GM12872 (cell line): ENCODE measurements around the gene SLC2A3.

Experiments used
- TF ChIP-seq, protein P1 (sequence below): IDR thresholded peaks from 3 replicates; pipeline ENCODE4 v1.5.1; 2011; ENCODE audit warnings: low read depth, mild to moderate bottlenecking, low read length, moderate library complexity; ENCODE audit not compliant: insufficient read depth

The SLC2A3 gene

DNA sequence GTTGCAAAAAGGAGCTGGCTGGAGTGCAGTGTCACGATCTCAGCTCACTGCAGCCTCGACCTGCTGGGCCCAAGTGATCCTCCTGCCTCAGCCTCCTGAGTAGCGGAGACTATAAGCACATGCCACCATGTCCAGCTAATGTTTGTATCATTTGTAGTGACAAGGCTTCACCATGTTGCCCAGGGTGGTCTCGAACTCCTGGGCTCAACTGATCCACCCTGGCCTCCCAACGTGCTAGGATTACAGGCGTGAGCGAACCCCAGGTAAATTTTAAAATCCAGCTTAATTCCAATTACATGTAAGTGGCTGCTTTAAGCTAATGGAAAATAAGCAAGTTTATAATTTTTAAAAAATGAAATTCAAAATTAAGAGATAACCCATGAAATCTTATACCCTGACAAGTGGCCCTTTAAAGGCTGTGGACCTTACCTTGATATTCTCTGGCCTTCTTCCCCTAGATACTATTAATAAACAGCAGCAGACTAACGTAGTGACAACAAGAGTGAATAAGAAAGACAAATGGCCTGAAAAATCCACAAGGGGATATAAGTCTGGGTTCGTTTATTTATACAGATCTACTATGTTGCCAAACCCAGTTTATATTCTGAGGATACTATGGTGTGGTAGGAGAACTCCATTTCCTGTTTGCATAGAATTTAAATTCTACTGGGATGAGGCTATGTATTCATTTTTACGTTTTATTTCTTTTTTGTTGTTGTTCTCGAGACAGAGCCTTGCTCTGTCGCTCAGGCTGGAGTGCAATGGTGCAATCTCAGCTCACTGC lies 25.6 kb upstream of the SLC2A3 start:
- TF ChIP-seq, protein P1, sequence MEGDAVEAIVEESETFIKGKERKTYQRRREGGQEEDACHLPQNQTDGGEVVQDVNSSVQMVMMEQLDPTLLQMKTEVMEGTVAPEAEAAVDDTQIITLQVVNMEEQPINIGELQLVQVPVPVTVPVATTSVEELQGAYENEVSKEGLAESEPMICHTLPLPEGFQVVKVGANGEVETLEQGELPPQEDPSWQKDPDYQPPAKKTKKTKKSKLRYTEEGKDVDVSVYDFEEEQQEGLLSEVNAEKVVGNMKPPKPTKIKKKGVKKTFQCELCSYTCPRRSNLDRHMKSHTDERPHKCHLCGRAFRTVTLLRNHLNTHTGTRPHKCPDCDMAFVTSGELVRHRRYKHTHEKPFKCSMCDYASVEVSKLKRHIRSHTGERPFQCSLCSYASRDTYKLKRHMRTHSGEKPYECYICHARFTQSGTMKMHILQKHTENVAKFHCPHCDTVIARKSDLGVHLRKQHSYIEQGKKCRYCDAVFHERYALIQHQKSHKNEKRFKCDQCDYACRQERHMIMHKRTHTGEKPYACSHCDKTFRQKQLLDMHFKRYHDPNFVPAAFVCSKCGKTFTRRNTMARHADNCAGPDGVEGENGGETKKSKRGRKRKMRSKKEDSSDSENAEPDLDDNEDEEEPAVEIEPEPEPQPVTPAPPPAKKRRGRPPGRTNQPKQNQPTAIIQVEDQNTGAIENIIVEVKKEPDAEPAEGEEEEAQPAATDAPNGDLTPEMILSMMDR, result no peak

DNA sequence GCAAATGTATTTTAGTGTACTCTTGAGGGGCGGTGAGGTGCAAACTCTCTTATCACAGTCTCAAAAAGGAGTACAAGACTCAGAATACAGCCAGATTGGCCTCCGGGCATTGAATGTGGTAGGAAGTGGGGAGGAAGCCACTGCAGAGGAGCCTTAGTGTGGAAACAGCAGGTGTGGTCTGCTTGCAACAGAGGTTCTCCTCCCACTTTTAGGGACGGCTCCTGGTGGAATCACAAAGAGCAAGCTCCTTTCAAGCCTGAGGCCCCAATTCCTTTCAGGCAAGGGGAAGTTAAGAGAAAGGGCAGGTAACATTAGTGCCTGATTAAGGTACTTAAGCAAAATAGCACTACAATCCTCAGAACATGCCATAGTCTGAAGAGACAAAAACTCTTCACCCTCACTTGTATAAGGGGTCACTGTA lies 23.7 kb upstream of the SLC2A3 start:
- TF ChIP-seq, protein P1, result no peak

DNA sequence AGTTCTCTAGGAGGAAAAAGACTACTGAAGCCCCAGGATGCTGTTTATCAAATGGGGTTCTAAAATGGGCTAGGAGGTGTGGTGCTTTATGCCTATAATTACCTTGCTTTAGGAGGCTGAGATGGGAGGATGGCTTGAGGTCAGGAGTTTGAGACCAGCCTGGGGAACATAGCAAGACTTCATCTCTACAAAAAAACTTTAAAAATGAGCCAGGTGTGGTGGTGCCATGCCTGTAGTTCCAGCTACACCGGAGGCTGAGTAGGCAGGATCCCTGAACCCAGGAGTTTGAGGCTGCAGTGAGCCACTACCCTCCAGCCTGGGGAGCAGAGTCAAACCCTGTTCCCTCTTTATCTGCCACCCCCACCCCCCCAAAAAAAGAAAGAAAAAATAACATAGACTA lies 23.3 kb upstream of the SLC2A3 start:
- TF ChIP-seq, protein P1, result no peak

DNA sequence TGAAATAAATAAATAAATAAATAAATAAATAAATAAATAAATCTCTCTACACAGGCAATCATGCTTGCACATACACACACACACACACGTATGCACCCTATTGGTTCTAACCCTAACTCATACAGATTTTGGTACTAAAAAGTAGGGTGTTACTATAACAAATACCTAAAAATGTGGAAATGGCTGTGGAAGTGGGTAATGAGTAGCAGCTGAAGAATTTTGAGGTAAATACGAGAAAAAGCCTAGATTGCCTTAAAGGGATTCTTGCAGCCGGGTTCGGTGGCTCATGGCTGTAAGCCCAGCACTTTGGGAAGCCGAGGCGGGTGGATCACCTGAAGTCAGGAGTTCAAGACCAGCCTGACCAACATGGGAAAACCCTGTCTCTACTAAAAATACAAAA lies 15.7 kb upstream of the SLC2A3 start:
- TF ChIP-seq, protein P1, result no peak

DNA sequence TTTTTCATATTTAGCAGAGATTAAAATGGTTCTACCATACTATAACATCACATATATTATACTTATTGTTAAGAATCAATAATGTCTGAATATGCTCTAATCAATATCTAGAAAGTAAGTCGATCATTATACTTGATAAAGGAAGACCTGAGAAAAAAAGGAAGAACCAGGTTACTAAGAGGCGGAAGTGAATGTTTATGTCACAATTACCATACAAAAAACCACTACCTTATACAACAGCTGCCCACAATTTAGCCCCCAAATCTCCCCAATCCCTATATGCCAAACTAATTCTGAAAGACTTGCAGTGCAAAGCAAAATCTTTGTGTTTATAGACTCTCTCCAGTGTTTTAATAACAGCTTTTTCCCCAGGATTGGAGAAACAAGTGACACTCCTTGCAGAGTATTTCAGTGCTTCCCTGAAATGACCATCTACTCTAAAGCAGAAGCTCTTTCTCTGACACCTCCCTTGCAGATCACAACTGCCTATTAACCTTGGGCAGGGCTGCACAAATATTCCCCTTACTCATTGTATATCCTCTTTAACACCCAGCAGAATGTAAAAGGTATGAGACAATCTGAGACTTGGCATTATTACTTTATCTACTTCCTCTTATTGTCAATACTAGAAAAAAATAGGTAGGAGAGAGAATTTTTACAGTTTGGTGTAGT lies 12.7 kb upstream of the SLC2A3 start:
- TF ChIP-seq, protein P1, result no peak

DNA sequence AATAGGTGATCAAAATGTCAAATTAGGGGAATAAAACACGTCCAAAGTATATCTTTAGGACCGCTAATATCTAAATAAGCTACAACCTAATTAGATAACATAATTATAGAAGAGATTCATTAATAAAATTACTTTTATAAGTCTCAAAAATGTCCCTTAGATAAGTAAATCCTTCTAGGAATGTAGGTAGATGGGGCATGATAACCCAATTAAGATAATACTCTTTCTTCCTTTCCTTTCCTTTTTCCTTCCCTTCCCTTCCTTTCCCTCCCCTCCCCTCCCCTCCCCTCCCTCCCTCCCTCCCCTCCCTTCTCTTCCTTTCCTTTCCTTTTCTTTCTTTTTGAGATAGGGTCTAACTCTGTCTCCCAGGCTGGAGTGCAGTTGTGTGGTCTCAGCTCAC lies 11.0 kb upstream of the SLC2A3 start:
- TF ChIP-seq, protein P1, result no peak

DNA sequence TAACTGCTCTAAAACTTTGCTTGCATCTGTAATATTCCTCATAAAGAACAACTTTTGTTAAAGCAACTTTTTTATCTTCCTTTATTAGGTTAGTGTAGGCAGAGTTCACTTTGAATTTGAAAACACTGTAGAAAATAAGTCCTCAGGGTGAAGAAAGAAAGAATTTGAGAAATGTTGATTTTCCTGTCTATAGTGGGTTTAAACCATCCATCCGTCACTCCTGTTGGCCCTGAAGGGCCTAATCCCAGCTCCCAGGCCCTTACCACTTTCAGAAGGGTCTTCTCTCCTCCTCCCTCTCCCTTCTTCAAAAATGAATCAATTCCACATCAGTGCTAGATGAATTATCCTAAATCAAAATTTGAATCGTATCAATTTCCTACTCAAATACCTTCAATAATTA lies 4.9 kb upstream of the SLC2A3 start:
- TF ChIP-seq, protein P1, result no peak
